Suprapubic skin (tissue), 4 donors: Measurements from ENCODE around the gene CHST15.
"Not testable (repeated sequence)": the region's sequence is repeated elsewhere in the genome, so short reads cannot be mapped to it uniquely, and the experiment has no call there.

Source experiments
- EP300 ChIP-seq: sonication (generic); formaldehyde crosslinking; IDR thresholded peaks from one replicate; pipeline ENCODE4 v1.6.1; 2017; ENCODE audit warnings: antibody characterized with exemption
- POLR2AphosphoS5 ChIP-seq, 3 donors: sonication (generic); formaldehyde crosslinking; IDR thresholded peaks; one replicate each; pipeline ENCODE4 v1.6.1; 2017; ENCODE audit warnings: antibody characterized with exemption in 3 of 3

DNA sequence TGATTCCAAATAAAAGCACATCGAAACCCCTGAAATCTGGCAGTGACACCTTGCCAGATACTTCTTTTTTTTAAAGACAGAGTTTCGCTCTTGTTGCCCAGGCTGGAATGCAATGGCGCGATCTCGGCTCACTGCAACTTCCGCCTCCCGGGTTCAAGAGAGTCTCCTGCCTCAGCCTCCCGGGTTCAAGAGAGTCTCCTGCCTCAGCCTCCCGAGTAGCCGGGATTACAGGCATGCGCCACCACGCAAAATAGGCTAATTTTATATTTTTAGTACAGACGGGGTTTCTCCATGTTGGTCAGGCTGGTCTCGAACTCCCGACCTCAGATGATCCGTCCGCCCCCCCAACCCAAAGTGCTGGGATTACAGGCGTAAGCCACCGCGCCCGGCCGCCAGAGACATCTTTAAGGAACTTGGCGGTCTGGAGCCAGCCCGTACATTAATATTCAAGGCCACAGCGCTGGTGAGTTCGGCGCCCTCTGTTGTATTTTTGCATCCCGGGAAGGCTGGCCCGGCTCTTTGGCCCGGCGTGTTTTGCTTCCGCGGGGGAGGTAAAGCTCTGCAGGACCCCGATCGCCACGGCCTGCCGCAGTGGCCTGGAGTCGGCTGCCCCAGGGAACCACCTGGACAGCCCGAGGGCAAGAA, 498 bp upstream of the CHST15 start:
- TF ChIP-seq POLR2AphosphoS5 (IDR thresholded peaks at IDR 0.05); EP300: not testable (repeated sequence)
